K562 (cell line): ENCODE data around the gene WDR70.

Experiments used
- BHLHE40 ChIP-seq: IDR thresholded peaks from 2 replicates; pipeline ENCODE4 v1.6.1; 2011; ENCODE audit warnings: low read length, improper control_type of control experiment
- CHD2 ChIP-seq: IDR thresholded peaks from 2 replicates; pipeline ENCODE4 v1.6.1; 2011; ENCODE audit warnings: low read depth, low read length
- FOSL1 ChIP-seq: fragments of 200-800 bp; sonication (Bioruptor generic); conservative IDR thresholded peaks from 2 replicates; pipeline ENCODE4 v1.6.1; 2016; ENCODE audit warnings: missing genetic modification characterization, missing compliant biosample characterization
- POLR3G ChIP-seq: IDR thresholded peaks from 2 replicates; pipeline ENCODE4 v1.6.1; 2011; ENCODE audit not compliant: insufficient read length, insufficient replicate concordance; ENCODE audit errors: extremely low read depth
- STAG1 ChIP-seq: sonication (generic); formaldehyde crosslinking; IDR thresholded peaks from 2 replicates; pipeline ENCODE4 v1.5.0; 2020; ENCODE audit warnings: missing genetic modification reagents, borderline replicate concordance
- TF ChIP-seq, protein P1 (sequence below), 3 experiments: IDR thresholded peaks in 2 of 3; conservative IDR thresholded peaks in 1 of 3; 2 replicates each; pipeline ENCODE4 v1.5.1; 2011 to 2012; ENCODE audit warnings: low read length in 3 of 3, mild to moderate bottlenecking in 3 of 3, control low read depth in 2 of 3, improper control_type of control experiment in 1 of 3, inconsistent platforms in 1 of 3, low read depth in 1 of 3, mixed read lengths in 1 of 3, moderate library complexity in 1 of 3; ENCODE audit not compliant: insufficient read depth in 2 of 3
- TF ChIP-seq, protein P2 (sequence below): sonication (generic); formaldehyde crosslinking; IDR thresholded peaks from 2 replicates; pipeline ENCODE4 v1.8.1; 2022; ENCODE audit warnings: missing genetic modification reagents

DNA sequence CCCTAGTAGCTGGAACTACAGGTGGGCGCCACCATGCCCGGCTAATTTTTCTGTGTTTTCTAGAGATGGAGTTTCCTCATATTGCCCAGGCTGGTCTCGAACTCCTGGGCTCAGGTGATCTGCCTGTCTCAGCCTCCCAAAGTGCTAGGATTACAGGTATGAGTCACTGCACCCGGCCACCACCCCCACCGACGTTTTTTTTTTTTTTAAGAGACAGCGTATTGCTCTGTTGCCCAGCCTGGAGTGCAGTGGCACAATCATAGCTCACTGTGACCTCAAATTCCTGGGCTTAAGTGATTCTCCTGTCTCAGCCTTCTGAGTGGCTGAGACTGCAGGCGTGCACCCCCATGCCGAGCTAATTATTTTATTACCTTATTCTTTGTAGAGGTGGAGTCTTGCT, 38.2 kb downstream of the WDR70 start:
- no peak for TF ChIP-seq STAG1 (CRISPR knock-in tag)
- TF ChIP-seq POLR3G, result no peak
- TF ChIP-seq FOSL1 (tag), result no peak
- no peak for TF ChIP-seq BHLHE40
- TF ChIP-seq CHD2, result no peak
- TF ChIP-seq, protein P1, sequence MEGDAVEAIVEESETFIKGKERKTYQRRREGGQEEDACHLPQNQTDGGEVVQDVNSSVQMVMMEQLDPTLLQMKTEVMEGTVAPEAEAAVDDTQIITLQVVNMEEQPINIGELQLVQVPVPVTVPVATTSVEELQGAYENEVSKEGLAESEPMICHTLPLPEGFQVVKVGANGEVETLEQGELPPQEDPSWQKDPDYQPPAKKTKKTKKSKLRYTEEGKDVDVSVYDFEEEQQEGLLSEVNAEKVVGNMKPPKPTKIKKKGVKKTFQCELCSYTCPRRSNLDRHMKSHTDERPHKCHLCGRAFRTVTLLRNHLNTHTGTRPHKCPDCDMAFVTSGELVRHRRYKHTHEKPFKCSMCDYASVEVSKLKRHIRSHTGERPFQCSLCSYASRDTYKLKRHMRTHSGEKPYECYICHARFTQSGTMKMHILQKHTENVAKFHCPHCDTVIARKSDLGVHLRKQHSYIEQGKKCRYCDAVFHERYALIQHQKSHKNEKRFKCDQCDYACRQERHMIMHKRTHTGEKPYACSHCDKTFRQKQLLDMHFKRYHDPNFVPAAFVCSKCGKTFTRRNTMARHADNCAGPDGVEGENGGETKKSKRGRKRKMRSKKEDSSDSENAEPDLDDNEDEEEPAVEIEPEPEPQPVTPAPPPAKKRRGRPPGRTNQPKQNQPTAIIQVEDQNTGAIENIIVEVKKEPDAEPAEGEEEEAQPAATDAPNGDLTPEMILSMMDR (IDR thresholded peaks at IDR 0.05 in 2 of 3, conservative IDR thresholded peaks at IDR 0.05 in 1 of 3; ENCODE audit: insufficient read depth in 2 of 3, low read depth in 1 of 3, low read length in 3 of 3), result no peak
- TF ChIP-seq, protein P2, sequence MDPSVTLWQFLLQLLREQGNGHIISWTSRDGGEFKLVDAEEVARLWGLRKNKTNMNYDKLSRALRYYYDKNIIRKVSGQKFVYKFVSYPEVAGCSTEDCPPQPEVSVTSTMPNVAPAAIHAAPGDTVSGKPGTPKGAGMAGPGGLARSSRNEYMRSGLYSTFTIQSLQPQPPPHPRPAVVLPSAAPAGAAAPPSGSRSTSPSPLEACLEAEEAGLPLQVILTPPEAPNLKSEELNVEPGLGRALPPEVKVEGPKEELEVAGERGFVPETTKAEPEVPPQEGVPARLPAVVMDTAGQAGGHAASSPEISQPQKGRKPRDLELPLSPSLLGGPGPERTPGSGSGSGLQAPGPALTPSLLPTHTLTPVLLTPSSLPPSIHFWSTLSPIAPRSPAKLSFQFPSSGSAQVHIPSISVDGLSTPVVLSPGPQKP (CRISPR knock-in tag), result no peak
